UCSD-AML1 (cell line): ENCODE results near the gene JMJD1C.
A peak's percentile ranks its signal among the peaks of the same experiment; 100 is the strongest.

ENCODE experiments used
- DNase-seq: peaks from one replicate; lab custom pipeline; 2025; ENCODE audit not compliant: unreplicated experiment; lab: John Stamatoyannopoulos, UW

JMJD1C gene

GRCh38 chr10:63438506-63439498, 27.0 kb downstream of the JMJD1C start:
- no peak for DNase-seq

GRCh38 chr10:63437116-63437949, 28.4 kb downstream of the JMJD1C start:
- DNase-seq = no peak

DNA sequence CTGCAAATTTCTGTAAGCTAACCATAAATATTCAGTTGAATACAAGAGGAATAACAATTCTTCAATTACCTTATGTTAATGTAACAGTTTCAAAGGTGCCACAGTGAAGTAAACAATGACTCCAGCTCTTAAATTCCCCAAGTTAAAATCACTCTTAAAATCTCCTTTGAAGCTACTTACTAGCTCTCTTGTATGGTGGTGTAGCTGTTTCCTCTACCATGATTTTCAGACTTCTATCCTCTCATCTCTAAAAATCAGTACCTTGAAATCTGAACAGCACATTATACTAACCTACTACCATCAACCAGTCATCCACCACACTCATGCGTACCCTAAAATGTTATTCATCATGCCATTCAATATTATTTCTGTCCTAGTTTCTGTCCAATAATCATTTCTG, 29.6 kb downstream of the JMJD1C start:
- DNase-seq = no peak

- no peak for DNase-seq
Observed at GRCh38 chr10:63434866-63435854, 30.6 kb downstream of the JMJD1C start.

DNA sequence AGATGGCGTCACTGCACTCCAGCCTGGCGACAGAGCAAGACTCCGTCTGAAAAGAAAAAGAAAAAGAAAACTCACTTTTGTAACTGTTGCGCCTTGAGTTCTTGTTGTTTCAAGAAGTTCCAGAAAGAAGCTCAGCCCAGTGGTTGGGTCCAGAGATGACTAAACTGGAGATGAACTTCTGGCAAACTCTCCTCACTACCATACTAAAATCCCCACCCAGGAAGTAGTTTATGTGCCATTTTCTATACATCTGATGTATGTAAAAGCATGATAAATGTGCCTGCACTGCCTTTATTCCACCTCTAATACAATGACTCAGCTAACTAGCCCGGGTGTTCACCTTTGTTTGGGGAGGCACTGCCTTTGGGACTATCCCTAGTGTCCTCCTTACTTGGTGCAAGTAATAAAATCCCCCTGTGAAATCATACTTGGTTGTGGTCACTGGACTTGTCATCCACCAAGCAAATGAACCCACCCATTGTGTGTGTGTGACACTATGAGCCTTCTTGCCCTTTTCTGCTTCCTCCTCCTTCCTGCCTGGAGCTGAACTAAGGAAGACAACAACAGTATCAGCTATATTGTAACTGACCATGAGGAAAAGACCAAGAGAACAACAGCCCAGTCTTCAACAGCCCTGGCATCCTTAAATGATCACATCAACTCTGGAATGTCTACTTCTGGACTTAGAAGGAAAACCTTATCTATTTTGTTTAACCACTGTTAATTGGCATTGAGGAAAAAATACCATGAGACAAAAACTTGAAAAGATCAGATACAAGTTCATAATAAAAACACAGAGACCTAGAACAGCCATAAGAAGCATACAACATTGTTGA, 33.6 kb downstream of the JMJD1C start:
- DNase-seq = no peak

GRCh38 chr10:63430999-63431356, 34.8 kb downstream of the JMJD1C start:
- no peak for DNase-seq

GRCh38 chr10:63430091-63430998, 35.4 kb downstream of the JMJD1C start:
- no peak for DNase-seq

DNA sequence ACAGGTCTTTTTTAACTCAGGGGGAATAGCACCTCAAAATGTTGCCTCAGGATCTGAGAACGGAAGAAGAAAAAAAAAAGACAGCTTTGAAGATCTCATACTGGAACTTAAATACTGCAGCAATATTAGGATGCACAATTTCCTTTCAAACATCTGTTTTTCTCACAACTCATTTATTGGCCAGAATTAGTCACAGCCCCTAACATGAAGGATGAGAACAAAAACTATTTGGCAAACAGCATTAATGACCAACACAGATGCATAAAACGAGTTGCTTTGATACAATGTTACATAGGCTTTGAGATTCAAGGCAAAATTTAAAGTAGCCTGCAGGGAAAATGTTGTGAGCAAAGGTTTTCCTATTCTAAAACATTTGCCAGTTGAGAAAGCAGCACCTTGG, 36.5 kb downstream of the JMJD1C start:
- no peak for DNase-seq

- DNase-seq = no peak
Observed at GRCh38 chr10:63427013-63427412, 38.8 kb downstream of the JMJD1C start.

- DNase-seq = no peak
Observed at GRCh38 chr10:63425512-63425911, 40.3 kb downstream of the JMJD1C start.

DNA sequence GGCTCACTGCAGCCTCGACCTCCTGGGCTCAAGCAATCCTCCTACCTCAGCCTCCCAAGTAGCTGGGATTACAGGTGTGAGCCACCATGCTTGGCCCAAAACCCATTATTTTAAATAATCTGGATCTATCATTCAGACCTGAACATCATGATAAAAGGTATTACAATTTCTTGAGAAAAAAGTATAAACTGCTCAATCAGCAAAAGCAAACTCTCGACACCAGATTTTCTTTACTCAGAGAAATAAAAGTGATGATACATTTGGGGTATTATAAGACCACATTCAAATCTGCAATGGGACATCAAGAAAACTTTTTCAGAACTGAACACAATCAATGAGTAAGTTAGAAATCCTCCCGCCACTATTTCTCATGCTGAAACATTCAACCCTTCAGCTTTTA, 41.2 kb downstream of the JMJD1C start:
- DNase-seq = no peak

- DNase-seq = no peak
Observed at GRCh38 chr10:63423494-63423893, 42.3 kb downstream of the JMJD1C start.

GRCh38 chr10:63421591-63421990, 44.2 kb downstream of the JMJD1C start:
- peak; percentile 12 for DNase-seq

- DNase-seq = no peak
Observed at GRCh38 chr10:63416376-63416775, 49.4 kb downstream of the JMJD1C start.

- DNase-seq = no peak
Observed at GRCh38 chr10:63415640-63416244, 50.0 kb downstream of the JMJD1C start.

DNA sequence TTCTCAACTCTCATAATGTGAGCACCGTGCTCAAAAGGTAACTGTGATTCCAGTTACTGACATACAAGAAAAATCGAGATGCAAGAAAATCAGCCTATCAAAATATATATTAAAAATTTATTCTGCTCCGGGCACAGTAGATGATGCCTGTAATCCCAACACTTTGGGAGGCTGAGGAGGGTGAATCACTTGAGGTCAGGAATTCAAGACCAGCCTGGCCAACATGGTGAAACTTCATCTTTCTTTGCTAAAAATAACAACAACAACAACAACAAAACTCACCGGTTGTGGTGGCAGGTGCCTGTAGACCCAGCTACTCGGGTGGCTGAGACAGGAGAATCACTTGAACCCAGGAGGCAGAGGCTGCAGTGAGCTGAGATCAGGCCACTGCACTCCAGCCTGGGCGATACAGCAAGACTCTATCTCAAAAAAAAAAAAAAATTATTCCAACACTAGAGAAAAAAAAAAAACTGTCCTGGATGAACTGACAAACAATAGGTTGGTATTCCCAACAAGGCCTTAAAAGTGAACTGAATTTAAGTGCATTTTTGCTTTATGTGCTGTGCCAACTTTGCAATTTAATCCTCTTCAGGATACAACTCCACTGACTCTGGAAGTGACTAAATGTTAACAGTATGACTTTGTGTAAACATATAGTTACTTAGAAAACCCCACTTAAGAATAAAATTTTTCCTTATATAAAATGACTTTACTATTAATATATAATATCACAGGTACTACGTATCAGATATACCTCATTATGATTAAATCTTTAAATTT, 51.1 kb downstream of the JMJD1C start:
- DNase-seq = no peak

GRCh38 chr10:63413429-63413828, 52.3 kb downstream of the JMJD1C start:
- no peak for DNase-seq

GRCh38 chr10:63412304-63412703, 53.5 kb downstream of the JMJD1C start:
- DNase-seq = no peak
